Liver (tissue), 3 donors: ENCODE measurements around the gene C1QTNF12.

Source experiments
- ATF3 ChIP-seq: IDR thresholded peaks from 2 replicates; pipeline ENCODE4 v1.6.1; 2016; ENCODE audit warnings: antibody characterized with exemption
- CTCF ChIP-seq: fragments of 150-350 bp; IDR thresholded peaks from 2 replicates; pipeline ENCODE4 v1.5.1; 2017; ENCODE audit warnings: improper control_type of control experiment, low read depth, low read length; ENCODE audit not compliant: missing input control
- EGR1 ChIP-seq, 2 donors: IDR thresholded peaks; 2 replicates each; pipeline ENCODE4 v1.6.1; 2016 to 2018; ENCODE audit warnings: antibody characterized with exemption in 2 of 2, low read depth in 2 of 2
- JUND ChIP-seq, 2 donors: IDR thresholded peaks; 2 replicates each; pipeline ENCODE4 v1.6.1; 2016; ENCODE audit warnings: antibody characterized with exemption in 2 of 2
- MAX ChIP-seq: IDR thresholded peaks from 2 replicates; pipeline ENCODE4 v1.6.1; 2016; ENCODE audit warnings: antibody characterized with exemption
- TAF1 ChIP-seq: conservative IDR thresholded peaks from 2 replicates; pipeline ENCODE4 v1.6.1; 2016; ENCODE audit warnings: antibody characterized with exemption, mild to moderate bottlenecking
- ZBTB33 ChIP-seq: IDR thresholded peaks from 2 replicates; pipeline ENCODE4 v1.6.1; 2016; ENCODE audit warnings: antibody characterized with exemption
- donor health status: healthy.
- donor health status: healthy.

- no peak for TF ChIP-seq TAF1
- TF ChIP-seq CTCF: no peak
- no peak for TF ChIP-seq JUND (IDR thresholded peaks at IDR 0.05)
- TF ChIP-seq MAX: no peak
- TF ChIP-seq ATF3: no peak
- TF ChIP-seq ZBTB33: no peak
- TF ChIP-seq EGR1 (IDR thresholded peaks at IDR 0.05; ENCODE audit: low read depth in 2 of 2): no peak
Measured at GRCh38 chr1:1200876-1201810, 45.4 kb downstream of the C1QTNF12 start.
